NB4 (cell line): ENCODE results near the gene MRGPRX1.
"Not testable (repeated sequence)": the region's sequence is repeated elsewhere in the genome, so short reads cannot be mapped to it uniquely, and the experiment has no call there.

ENCODE experiments used
- DNase-seq: peaks from one replicate; pipeline ENCODE4 v3.0.0; 2010; ENCODE audit warnings: low read depth
- H3K4me3 ChIP-seq: one replicate; pipeline ENCODE4 v1.5.1; 2011; ENCODE audit warnings: mild to moderate bottlenecking, low read depth, low read length, moderate library complexity
- MAX ChIP-seq: IDR thresholded peaks from 2 replicates; pipeline ENCODE4 v1.6.1; 2011; ENCODE audit warnings: low read depth, low read length
- MYC ChIP-seq: IDR thresholded peaks from 2 replicates; pipeline ENCODE4 v1.6.1; 2011; ENCODE audit warnings: low read depth, low read length
- POLR2A ChIP-seq: IDR thresholded peaks from 2 replicates; pipeline ENCODE4 v1.6.1; 2011; ENCODE audit warnings: mild to moderate bottlenecking; ENCODE audit not compliant: insufficient read length; ENCODE audit errors: extremely low read depth
- TF ChIP-seq, protein P1 (sequence below): IDR thresholded peaks from one replicate; pipeline ENCODE4 v1.5.1; 2012; ENCODE audit warnings: low read depth, low read length

MRGPRX1 gene

GRCh38 chr11:18969720-18970119, 30.5 kb upstream of the MRGPRX1 start:
- TF ChIP-seq, protein P1, sequence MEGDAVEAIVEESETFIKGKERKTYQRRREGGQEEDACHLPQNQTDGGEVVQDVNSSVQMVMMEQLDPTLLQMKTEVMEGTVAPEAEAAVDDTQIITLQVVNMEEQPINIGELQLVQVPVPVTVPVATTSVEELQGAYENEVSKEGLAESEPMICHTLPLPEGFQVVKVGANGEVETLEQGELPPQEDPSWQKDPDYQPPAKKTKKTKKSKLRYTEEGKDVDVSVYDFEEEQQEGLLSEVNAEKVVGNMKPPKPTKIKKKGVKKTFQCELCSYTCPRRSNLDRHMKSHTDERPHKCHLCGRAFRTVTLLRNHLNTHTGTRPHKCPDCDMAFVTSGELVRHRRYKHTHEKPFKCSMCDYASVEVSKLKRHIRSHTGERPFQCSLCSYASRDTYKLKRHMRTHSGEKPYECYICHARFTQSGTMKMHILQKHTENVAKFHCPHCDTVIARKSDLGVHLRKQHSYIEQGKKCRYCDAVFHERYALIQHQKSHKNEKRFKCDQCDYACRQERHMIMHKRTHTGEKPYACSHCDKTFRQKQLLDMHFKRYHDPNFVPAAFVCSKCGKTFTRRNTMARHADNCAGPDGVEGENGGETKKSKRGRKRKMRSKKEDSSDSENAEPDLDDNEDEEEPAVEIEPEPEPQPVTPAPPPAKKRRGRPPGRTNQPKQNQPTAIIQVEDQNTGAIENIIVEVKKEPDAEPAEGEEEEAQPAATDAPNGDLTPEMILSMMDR: no peak
- TF ChIP-seq POLR2A (no peak), MYC (no peak), MAX (no peak)
- DNase-seq: no peak
- no peak overlapping the region for H3K4me3 ChIP-seq

GRCh38 chr11:18958221-18958910, 19.2 kb upstream of the MRGPRX1 start:
- DNase-seq: no peak
- no peak for TF ChIP-seq MAX
- no peak for TF ChIP-seq POLR2A
- TF ChIP-seq, protein P1: no peak
- TF ChIP-seq MYC: no peak
- H3K4me3 ChIP-seq: no peak overlapping the region

GRCh38 chr11:18956630-18957029, 17.4 kb upstream of the MRGPRX1 start:
- no peak for DNase-seq
- no peak overlapping the region for H3K4me3 ChIP-seq
- no peak for TF ChIP-seq POLR2A
- TF ChIP-seq MAX: no peak
- TF ChIP-seq, protein P1: no peak
- TF ChIP-seq MYC: no peak

DNA sequence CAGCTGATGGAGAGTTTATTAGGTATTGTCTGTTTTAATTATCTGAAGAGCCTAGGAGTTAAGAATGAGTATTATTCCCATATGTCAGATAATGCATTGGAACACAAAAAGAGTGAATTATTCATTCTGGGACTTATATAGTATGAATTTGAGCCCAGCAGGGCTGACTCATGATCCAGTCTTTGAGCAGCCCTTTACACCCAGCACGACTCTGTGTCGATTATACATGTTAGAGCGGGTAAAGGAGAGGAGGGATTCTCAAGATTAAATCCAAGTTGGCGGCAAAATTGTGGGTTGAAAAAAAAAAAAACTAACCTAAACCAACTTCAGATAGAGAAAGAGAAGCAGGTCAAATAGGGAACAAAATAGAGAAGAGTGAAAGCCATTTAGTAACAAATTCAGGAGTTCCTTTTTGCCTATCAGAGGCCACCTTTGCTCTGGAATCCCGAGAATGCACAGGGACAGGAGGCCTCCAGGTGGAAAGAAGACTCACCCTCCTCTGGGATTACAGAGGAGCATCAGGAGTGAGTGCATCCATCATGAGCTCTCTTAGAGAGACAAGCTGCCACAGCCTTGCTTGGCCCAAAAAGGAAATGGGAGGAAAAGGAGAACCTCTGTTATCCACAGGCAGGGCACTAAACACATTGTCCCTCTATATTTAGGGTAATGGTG, 3.1 kb downstream of the MRGPRX1 start:
- no peak overlapping the region for H3K4me3 ChIP-seq
- no peak for DNase-seq
- TF ChIP-seq POLR2A: no peak

DNA sequence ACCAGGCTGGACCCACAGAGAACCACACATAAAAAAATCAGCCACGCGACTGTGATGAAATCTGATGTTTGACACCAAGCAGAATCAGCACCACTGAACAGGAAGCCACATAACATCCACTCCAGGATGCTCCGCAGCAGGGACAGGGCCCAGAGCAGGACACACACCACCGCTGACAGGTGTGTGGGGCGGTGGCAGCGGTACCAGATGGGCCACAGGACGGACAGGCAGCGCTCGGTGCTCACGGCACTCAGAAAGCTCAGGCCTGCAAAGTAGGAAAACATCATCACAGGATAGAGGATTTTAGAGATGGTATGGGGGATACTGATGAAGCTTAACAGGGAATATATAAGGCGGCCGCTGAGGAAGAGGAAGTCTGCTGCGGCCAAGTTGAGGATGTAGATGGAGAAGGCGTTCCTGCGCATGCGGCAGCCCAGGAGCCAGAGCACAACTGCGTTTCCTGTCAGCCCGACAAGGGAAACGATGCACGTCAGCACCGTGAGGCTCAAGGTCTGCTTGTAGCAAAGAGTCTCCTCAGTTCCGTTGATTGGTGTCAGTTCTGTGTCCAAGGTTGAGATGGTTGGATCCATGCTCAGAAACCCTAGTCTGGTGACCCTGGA, 4.9 kb downstream of the MRGPRX1 start:
- no peak for DNase-seq
- TF ChIP-seq, protein P1: no peak
- H3K4me3 ChIP-seq: no peak overlapping the region

DNA sequence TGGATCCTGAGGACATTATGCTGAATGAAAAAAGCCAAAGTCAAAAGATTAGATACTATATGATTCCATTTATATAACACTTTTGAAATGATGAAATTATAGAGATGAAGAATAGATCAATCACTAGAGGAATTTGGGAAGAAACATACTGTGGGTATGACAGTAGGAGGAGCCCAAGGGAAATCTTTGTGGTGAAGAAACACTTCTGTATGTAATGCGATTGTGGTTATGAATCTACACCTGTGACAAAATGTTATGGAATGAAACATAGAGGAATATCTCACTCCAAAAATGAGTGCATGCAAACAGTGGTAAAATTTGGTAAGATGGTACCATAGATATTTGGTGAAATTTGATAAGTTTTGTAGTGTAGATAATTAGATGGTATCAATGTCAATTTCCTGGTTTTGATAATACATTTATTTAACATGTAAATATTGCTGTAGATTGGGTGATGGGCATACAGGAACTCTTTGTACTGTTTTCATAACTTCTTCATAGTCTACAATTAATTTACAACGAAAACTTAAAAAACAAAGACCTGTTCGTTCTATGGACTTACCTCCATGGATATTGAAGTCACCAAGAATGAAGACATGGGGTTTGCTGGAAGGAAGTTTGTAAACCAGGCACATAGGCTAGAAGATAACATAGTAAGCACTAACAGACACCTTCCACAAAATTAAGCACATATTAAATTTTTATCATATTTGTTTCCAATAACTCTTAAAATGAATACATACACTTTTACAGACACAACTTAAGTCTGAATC, 11.5 kb downstream of the MRGPRX1 start:
- no peak for TF ChIP-seq MYC
- no peak for TF ChIP-seq POLR2A
- no peak for TF ChIP-seq MAX
- TF ChIP-seq, protein P1: no peak
- H3K4me3 ChIP-seq: no peak overlapping the region

GRCh38 chr11:18925426-18925825, 13.8 kb downstream of the MRGPRX1 start:
- H3K4me3 ChIP-seq, DNase-seq: not testable (repeated sequence)

More for the DNA sequence above, 11.5 kb downstream of the MRGPRX1 start:
- no peak for DNase-seq
